Measurements from ENCODE around the gene BCL10.
A peak's percentile ranks its signal among the peaks of the same experiment; 100 is the strongest.

The BCL10 gene

GRCh38 chr1:85282424-85282823 lies 6.0 kb upstream of the BCL10 start:
- peaks cover 7% of the 10 kb centered on the region for H3K9me3 ChIP-seq (ENCODE audit: control insufficient read depth, low read length)
- 78 to 83% methylated on average over 1 of the region's 1 CpG for WGBS, 2 experiments (ENCODE audit: insufficient coverage in 2 of 2)
- no peaks in the 10 kb centered on the region for H3K36me3 ChIP-seq (ENCODE audit: control insufficient read depth, insufficient read depth, low read length)
- H3K27ac ChIP-seq (ENCODE audit: low read depth, low read length, severe bottlenecking): no peak overlapping the region
- H3K4me1 ChIP-seq (ENCODE audit: control insufficient read depth, insufficient read depth, low read length, poor library complexity, severe bottlenecking): no peaks in the 10 kb centered on the region
- no peak overlapping the region for H3K4me3 ChIP-seq (ENCODE audit: extremely low read depth, insufficient read depth, low read length, poor library complexity, severe bottlenecking)

- Histone ChIP-seq H3K9me3 (ENCODE audit: control insufficient read depth, low read length) (peaks cover 7% of the 10 kb centered on the region), H3K4me3 (ENCODE audit: extremely low read depth, insufficient read depth, low read length, poor library complexity, severe bottlenecking) (no peak overlapping the region), H3K36me3 (ENCODE audit: control insufficient read depth, insufficient read depth, low read length) (no peaks in the 10 kb centered on the region), H3K27ac (ENCODE audit: low read depth, low read length, severe bottlenecking) (no peak overlapping the region), H3K4me1 (ENCODE audit: control insufficient read depth, insufficient read depth, low read length, poor library complexity, severe bottlenecking) (no peaks in the 10 kb centered on the region)
- WGBS, 2 experiments (ENCODE audit: insufficient coverage in 2 of 2): 80 to 88% methylated on average over 1 to 4 of the region's 4 CpGs
Measured at GRCh38 chr1:85280636-85281035, 4.2 kb upstream of the BCL10 start.

GRCh38 chr1:85279458-85280080 lies 3.1 kb upstream of the BCL10 start:
- H3K27ac ChIP-seq (ENCODE audit: low read depth, low read length, severe bottlenecking): no peak overlapping the region

GRCh38 chr1:85278853-85279314 lies 2.5 kb upstream of the BCL10 start:
- H3K9me3 ChIP-seq (ENCODE audit: control insufficient read depth, low read length): peaks cover 7% of the 10 kb centered on the region
- no peaks in the 10 kb centered on the region for H3K36me3 ChIP-seq (ENCODE audit: control insufficient read depth, insufficient read depth, low read length)
- peaks cover 4% of the 10 kb centered on the region for H3K4me1 ChIP-seq (ENCODE audit: control insufficient read depth, insufficient read depth, low read length, poor library complexity, severe bottlenecking)
- no peak overlapping the region for H3K27ac ChIP-seq (ENCODE audit: low read depth, low read length, severe bottlenecking)
- WGBS, 2 experiments (ENCODE audit: insufficient coverage in 2 of 2): 49 to 67% methylated on average over 2 of the region's 2 CpGs
- no peak overlapping the region for H3K4me3 ChIP-seq (ENCODE audit: extremely low read depth, insufficient read depth, low read length, poor library complexity, severe bottlenecking)

More at GRCh38 chr1:85279458-85280080, 3.1 kb upstream of the BCL10 start:
- Histone ChIP-seq H3K4me1 (ENCODE audit: control insufficient read depth, insufficient read depth, low read length, poor library complexity, severe bottlenecking) (no peaks in the 10 kb centered on the region), H3K4me3 (ENCODE audit: extremely low read depth, insufficient read depth, low read length, poor library complexity, severe bottlenecking) (no peak overlapping the region), H3K9me3 (ENCODE audit: control insufficient read depth, low read length) (peaks cover 7% of the 10 kb centered on the region), H3K36me3 (ENCODE audit: control insufficient read depth, insufficient read depth, low read length) (no peaks in the 10 kb centered on the region)
- WGBS, 2 experiments (ENCODE audit: insufficient coverage in 2 of 2): 88 to 93% methylated on average over 5 to 7 of the region's 10 CpGs

- H3K4me3 ChIP-seq (ENCODE audit: extremely low read depth, insufficient read depth, low read length, poor library complexity, severe bottlenecking): no peak overlapping the region
- peaks cover 7% of the 10 kb centered on the region for H3K9me3 ChIP-seq (ENCODE audit: control insufficient read depth, low read length)
- WGBS, 2 experiments (ENCODE audit: insufficient coverage in 2 of 2): no CpG with 5 or more reads among the region's 4 CpGs
- no peak overlapping the region for H3K27ac ChIP-seq (ENCODE audit: low read depth, low read length, severe bottlenecking)
- peaks cover 4% of the 10 kb centered on the region for H3K4me1 ChIP-seq (ENCODE audit: control insufficient read depth, insufficient read depth, low read length, poor library complexity, severe bottlenecking)
- peaks cover 2% of the 10 kb centered on the region for H3K36me3 ChIP-seq (ENCODE audit: control insufficient read depth, insufficient read depth, low read length)
Measured at GRCh38 chr1:85277802-85278201, 1.4 kb upstream of the BCL10 start.

GRCh38 chr1:85276978-85277639 lies 677 bp upstream of the BCL10 start:
- H3K4me1 ChIP-seq (ENCODE audit: control insufficient read depth, insufficient read depth, low read length, poor library complexity, severe bottlenecking): peaks cover 4% of the 10 kb centered on the region
- peak overlapping the region; percentile 86 for H3K4me3 ChIP-seq (ENCODE audit: extremely low read depth, insufficient read depth, low read length, poor library complexity, severe bottlenecking)
- 71 to 75% methylated on average over 5 to 9 of the region's 11 CpGs for WGBS, 2 experiments (ENCODE audit: insufficient coverage in 2 of 2)
- H3K36me3 ChIP-seq (ENCODE audit: control insufficient read depth, insufficient read depth, low read length): peaks cover 9% of the 10 kb centered on the region
- peak overlapping the region; percentile 95 for H3K27ac ChIP-seq (ENCODE audit: low read depth, low read length, severe bottlenecking)
- H3K9me3 ChIP-seq (ENCODE audit: control insufficient read depth, low read length): peaks cover 7% of the 10 kb centered on the region

GRCh38 chr1:85275701-85276214 lies 674 bp downstream of the BCL10 start:
- Histone ChIP-seq H3K27ac (ENCODE audit: low read depth, low read length, severe bottlenecking) (peak overlapping the region; percentile 95), H3K36me3 (ENCODE audit: control insufficient read depth, insufficient read depth, low read length) (peaks cover 22% of the 10 kb centered on the region), H3K9me3 (ENCODE audit: control insufficient read depth, low read length) (peaks cover 7% of the 10 kb centered on the region), H3K4me3 (ENCODE audit: extremely low read depth, insufficient read depth, low read length, poor library complexity, severe bottlenecking) (peak overlapping the region; percentile 86), H3K4me1 (ENCODE audit: control insufficient read depth, insufficient read depth, low read length, poor library complexity, severe bottlenecking) (peaks cover 4% of the 10 kb centered on the region)
- 0% methylated on average over 8 to 12 of the region's 13 CpGs for WGBS, 2 experiments (ENCODE audit: insufficient coverage in 2 of 2)

- Histone ChIP-seq H3K4me1 (ENCODE audit: control insufficient read depth, insufficient read depth, low read length, poor library complexity, severe bottlenecking) (peaks cover 4% of the 10 kb centered on the region), H3K9me3 (ENCODE audit: control insufficient read depth, low read length) (peaks cover 6% of the 10 kb centered on the region), H3K36me3 (ENCODE audit: control insufficient read depth, insufficient read depth, low read length) (peaks cover 29% of the 10 kb centered on the region), H3K4me3 (ENCODE audit: extremely low read depth, insufficient read depth, low read length, poor library complexity, severe bottlenecking) (peak overlapping the region; percentile 86), H3K27ac (ENCODE audit: low read depth, low read length, severe bottlenecking) (no peak overlapping the region)
- no CpG with 5 or more reads among the region's 1 CpG for WGBS, 2 experiments (ENCODE audit: insufficient coverage in 2 of 2)
Measured at GRCh38 chr1:85274969-85275453, 1.4 kb downstream of the BCL10 start.

GRCh38 chr1:85273397-85273796 lies 3.0 kb downstream of the BCL10 start:
- no peaks in the 10 kb centered on the region for H3K9me3 ChIP-seq (ENCODE audit: control insufficient read depth, low read length)

GRCh38 chr1:85268801-85269585 lies 7.4 kb downstream of the BCL10 start:
- 90 to 94% methylated on average over 2 to 5 of the region's 5 CpGs for WGBS, 2 experiments (ENCODE audit: insufficient coverage in 2 of 2)
- peaks cover 77% of the 10 kb centered on the region for H3K36me3 ChIP-seq (ENCODE audit: control insufficient read depth, insufficient read depth, low read length)

More at GRCh38 chr1:85273397-85273796, 3.0 kb downstream of the BCL10 start:
- H3K27ac ChIP-seq (ENCODE audit: low read depth, low read length, severe bottlenecking): no peak overlapping the region
- H3K4me3 ChIP-seq (ENCODE audit: extremely low read depth, insufficient read depth, low read length, poor library complexity, severe bottlenecking): no peak overlapping the region
- peaks cover 4% of the 10 kb centered on the region for H3K4me1 ChIP-seq (ENCODE audit: control insufficient read depth, insufficient read depth, low read length, poor library complexity, severe bottlenecking)
- peaks cover 43% of the 10 kb centered on the region for H3K36me3 ChIP-seq (ENCODE audit: control insufficient read depth, insufficient read depth, low read length)

More at GRCh38 chr1:85268801-85269585, 7.4 kb downstream of the BCL10 start:
- no peak overlapping the region for H3K4me3 ChIP-seq (ENCODE audit: extremely low read depth, insufficient read depth, low read length, poor library complexity, severe bottlenecking)
- peaks cover under 1% of the 10 kb centered on the region for H3K4me1 ChIP-seq (ENCODE audit: control insufficient read depth, insufficient read depth, low read length, poor library complexity, severe bottlenecking)
- H3K9me3 ChIP-seq (ENCODE audit: control insufficient read depth, low read length): no peaks in the 10 kb centered on the region
- no peak overlapping the region for H3K27ac ChIP-seq (ENCODE audit: low read depth, low read length, severe bottlenecking)

All from mesodermal cell (in vitro differentiated cells).